HUES48 (cell line): Measurements from ENCODE around the gene DOK1.

ENCODE experiments used
- H3K27ac ChIP-seq: one replicate; pipeline ENCODE4 v1.7.0; 2013; ENCODE audit warnings: low read depth, low read length, inconsistent platforms
- H3K27me3 ChIP-seq: 2 replicates; pipeline ENCODE4 v1.6.1; 2013; ENCODE audit warnings: mild to moderate bottlenecking, low read length; ENCODE audit not compliant: control insufficient read depth, insufficient read depth
- H3K36me3 ChIP-seq: 2 replicates; pipeline ENCODE4 v1.6.1; 2013; ENCODE audit warnings: low read length; ENCODE audit not compliant: control insufficient read depth, insufficient read depth
- H3K4me1 ChIP-seq: 2 replicates; pipeline ENCODE4 v1.6.1; 2013; ENCODE audit warnings: mild to moderate bottlenecking, low read length; ENCODE audit not compliant: control insufficient read depth, insufficient read depth
- H3K4me3 ChIP-seq: 2 replicates; pipeline ENCODE4 v1.5.1; 2013; ENCODE audit warnings: mild to moderate bottlenecking, low read depth, low read length
- H3K9ac ChIP-seq: 2 replicates; pipeline ENCODE4 v1.6.1; 2013; ENCODE audit warnings: mild to moderate bottlenecking, low read depth, low read length, moderate library complexity
- H3K9me3 ChIP-seq: 2 replicates; pipeline ENCODE4 v1.6.1; 2013; ENCODE audit warnings: low read length; ENCODE audit not compliant: control insufficient read depth, insufficient read depth

The DOK1 gene

GRCh38 chr2:74514368-74515270, 39.9 kb upstream of the DOK1 start, which contains the start of gene TLX2:
TLX2 (plus strand) TSS chr2:74514450; CDS start chr2:74514807, 357 bp downstream.
- peak within 1 kb of the TSS; percentile 57 for H3K4me3 ChIP-seq
- no peak within 1 kb of the TSS for H3K9ac ChIP-seq
- H3K9me3 ChIP-seq, result peaks cover 7% of the 10 kb centered on the region
- H3K4me1 ChIP-seq, result peaks cover 7% of the 10 kb centered on the region
- peaks cover 100% of the 10 kb centered on the region for H3K27me3 ChIP-seq
- H3K36me3 ChIP-seq, result no peaks in the 10 kb centered on the region
- H3K27ac ChIP-seq, result no peak within 1 kb of the TSS

DNA sequence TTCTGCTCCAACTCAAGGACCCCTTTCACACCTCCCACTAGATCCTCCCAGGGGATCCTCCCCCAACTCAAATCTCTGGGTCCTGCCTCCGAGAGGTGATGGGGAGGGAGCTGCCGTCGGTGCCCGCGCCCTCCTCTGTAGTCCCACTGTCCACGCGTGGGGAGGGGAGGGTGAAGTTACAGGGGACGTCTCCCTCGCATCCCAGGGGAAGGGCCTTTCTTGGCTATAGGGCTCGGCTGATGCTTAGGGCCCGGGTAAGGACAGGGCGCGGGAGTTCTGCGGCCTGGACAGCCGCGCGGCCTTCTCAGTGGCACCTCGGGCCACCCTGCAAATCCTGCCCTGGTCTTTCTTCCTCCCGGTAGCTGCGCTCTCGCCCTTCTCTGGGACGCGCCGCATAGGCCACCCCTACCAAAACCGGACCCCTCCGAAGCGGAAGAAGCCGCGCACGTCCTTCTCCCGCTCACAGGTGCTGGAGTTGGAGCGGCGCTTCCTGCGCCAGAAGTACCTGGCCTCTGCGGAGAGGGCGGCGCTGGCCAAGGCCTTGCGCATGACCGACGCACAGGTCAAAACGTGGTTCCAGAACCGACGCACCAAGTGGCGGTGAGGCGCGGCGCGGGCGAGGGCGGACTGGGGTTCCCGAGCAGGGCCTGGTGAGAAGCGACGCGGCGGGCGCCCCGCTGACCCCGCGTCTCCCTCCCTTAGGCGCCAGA, 39.1 kb upstream of the DOK1 start:
- peaks cover 100% of the 10 kb centered on the region for H3K27me3 ChIP-seq
- H3K4me3 ChIP-seq, result peak overlapping the region; percentile 28; the same call in 1 of the 2 replicates

GRCh38 chr2:74515981-74516633, 38.4 kb upstream of the DOK1 start:
- Histone ChIP-seq H3K9ac (no peak overlapping the region), H3K4me3 (peak overlapping the region; percentile 28; the same call in 1 of the 2 replicates)

More for the DNA sequence above, 39.1 kb upstream of the DOK1 start:
- H3K4me1 ChIP-seq, result peaks cover 7% of the 10 kb centered on the region
- H3K36me3 ChIP-seq, result no peaks in the 10 kb centered on the region
- peaks cover 7% of the 10 kb centered on the region for H3K9me3 ChIP-seq
- no peak overlapping the region for H3K9ac ChIP-seq
- H3K27ac ChIP-seq, result no peak overlapping the region

DNA sequence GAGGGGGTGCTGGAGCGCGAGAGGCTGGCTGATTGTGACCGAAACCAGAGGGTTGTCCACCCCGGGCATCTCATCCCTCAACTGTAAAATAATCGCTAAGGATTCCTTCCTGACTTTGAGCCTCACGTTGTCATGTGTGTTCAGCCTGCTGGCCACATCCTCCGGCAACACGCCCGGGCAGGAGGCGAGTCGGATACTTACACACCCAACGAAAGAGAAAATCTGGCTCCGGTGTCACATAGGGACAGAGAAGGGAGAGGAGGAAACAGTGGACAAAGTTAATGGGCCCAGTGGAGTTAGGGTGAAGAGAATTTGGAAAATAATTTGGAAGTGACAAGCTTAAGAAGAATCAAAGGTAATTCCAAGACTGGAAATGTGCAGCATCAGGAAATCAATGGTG, 37.9 kb upstream of the DOK1 start:
- H3K9ac ChIP-seq, result no peak overlapping the region
- no peaks in the 10 kb centered on the region for H3K36me3 ChIP-seq
- peaks cover 7% of the 10 kb centered on the region for H3K4me1 ChIP-seq
- no peak overlapping the region for H3K27ac ChIP-seq
- peaks cover 7% of the 10 kb centered on the region for H3K9me3 ChIP-seq
- peaks cover 88% of the 10 kb centered on the region for H3K27me3 ChIP-seq
- H3K4me3 ChIP-seq, result no peak overlapping the region

More at GRCh38 chr2:74515981-74516633, 38.4 kb upstream of the DOK1 start:
- Histone ChIP-seq H3K27ac (no peak overlapping the region), H3K4me1 (peaks cover 7% of the 10 kb centered on the region), H3K27me3 (peaks cover 94% of the 10 kb centered on the region), H3K9me3 (peaks cover 7% of the 10 kb centered on the region), H3K36me3 (no peaks in the 10 kb centered on the region)

DNA sequence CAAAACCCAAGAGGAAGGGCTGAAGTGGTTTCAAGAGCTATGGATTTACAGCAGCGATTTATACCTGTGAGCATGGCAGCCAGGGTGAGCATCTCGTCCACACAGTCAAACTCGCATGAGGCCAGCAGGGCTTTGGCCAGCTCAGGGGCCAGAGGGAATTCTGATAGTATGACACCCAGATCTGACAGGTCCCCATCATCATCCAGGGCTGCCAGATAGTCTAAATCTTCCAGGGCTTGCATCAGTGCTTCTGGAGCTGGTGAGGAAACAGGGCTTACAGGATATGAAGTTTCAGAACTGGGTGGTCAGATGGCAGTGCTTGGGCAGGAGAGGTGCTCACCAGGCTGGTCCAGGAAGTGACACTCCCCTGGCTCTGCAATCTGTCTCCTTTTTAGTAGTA, 32.0 kb upstream of the DOK1 start:
- no peaks in the 10 kb centered on the region for H3K9me3 ChIP-seq
- H3K4me3 ChIP-seq, result no peak overlapping the region
- peaks cover 44% of the 10 kb centered on the region for H3K27me3 ChIP-seq
- peaks cover 20% of the 10 kb centered on the region for H3K36me3 ChIP-seq
- no peak overlapping the region for H3K9ac ChIP-seq
- no peaks in the 10 kb centered on the region for H3K4me1 ChIP-seq
- H3K27ac ChIP-seq, result no peak overlapping the region

DNA sequence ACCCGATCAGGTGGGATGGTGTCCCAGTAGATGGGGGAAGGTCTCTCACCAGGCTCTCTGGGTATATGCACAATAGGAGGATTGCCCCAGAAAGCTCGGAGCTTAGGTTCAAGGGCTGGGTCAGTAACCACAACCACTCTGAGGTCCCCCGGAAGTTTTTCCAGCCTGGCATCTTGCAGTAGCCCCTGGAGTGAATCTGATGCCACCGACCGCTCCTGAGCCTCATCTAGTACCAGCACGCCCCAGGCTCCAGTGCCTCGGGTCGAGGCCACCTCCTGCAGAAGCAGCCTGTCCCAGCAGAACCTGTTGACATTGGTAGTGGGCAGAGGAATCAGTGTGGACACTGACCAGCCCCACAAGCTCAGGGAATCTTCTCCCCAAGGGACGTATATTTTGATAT, 30.5 kb upstream of the DOK1 start:
- Histone ChIP-seq H3K4me1 (peaks cover 4% of the 10 kb centered on the region; the same call in 1 of the 2 replicates), H3K27ac (no peak overlapping the region), H3K4me3 (no peak overlapping the region), H3K9me3 (no peaks in the 10 kb centered on the region), H3K36me3 (peaks cover 28% of the 10 kb centered on the region), H3K27me3 (peaks cover 29% of the 10 kb centered on the region), H3K9ac (no peak overlapping the region)

DNA sequence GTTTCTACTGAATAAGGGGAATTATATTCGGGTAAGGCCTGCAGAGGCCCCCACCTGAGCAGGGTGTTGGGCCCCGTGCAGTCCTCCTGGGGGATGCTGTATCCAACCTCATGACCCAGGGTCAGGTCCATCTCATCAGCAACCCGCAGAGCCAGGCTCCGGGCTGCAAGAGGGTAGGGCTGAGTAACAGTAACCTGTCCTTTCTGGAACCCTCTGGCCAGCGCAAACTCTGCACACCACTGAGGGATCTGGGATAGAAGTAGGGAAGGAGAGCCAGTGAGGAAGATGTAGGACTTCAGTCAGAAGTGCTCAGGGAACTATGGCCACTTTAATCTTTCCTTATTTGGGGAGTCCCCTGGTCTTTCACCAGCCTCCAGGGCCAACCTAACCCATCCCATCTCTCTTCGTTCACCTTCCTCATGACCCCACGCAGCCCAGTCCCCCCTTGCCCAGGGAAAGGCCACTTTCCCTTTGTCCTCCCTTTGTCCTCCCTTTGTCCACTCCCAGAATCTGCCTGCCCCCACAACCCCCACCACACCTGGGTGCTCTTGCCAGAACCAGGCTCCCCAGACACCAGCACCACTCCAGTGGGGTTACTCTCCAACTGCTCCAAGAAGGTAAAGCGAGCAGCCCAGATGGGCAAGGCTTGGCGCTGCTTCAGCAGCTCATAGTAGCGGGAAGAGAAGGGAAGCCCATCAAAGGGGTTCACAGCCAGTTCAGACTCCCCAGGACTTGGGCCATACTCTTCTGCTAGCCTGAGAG, 29.4 kb upstream of the DOK1 start:
- H3K27me3 ChIP-seq, result peaks cover 18% of the 10 kb centered on the region
- H3K36me3 ChIP-seq, result peaks cover 28% of the 10 kb centered on the region
- no peak overlapping the region for H3K27ac ChIP-seq
- peaks cover 4% of the 10 kb centered on the region; the same call in 1 of the 2 replicates for H3K4me1 ChIP-seq
- no peak overlapping the region for H3K4me3 ChIP-seq
- H3K9me3 ChIP-seq, result no peaks in the 10 kb centered on the region
- no peak overlapping the region for H3K9ac ChIP-seq

DNA sequence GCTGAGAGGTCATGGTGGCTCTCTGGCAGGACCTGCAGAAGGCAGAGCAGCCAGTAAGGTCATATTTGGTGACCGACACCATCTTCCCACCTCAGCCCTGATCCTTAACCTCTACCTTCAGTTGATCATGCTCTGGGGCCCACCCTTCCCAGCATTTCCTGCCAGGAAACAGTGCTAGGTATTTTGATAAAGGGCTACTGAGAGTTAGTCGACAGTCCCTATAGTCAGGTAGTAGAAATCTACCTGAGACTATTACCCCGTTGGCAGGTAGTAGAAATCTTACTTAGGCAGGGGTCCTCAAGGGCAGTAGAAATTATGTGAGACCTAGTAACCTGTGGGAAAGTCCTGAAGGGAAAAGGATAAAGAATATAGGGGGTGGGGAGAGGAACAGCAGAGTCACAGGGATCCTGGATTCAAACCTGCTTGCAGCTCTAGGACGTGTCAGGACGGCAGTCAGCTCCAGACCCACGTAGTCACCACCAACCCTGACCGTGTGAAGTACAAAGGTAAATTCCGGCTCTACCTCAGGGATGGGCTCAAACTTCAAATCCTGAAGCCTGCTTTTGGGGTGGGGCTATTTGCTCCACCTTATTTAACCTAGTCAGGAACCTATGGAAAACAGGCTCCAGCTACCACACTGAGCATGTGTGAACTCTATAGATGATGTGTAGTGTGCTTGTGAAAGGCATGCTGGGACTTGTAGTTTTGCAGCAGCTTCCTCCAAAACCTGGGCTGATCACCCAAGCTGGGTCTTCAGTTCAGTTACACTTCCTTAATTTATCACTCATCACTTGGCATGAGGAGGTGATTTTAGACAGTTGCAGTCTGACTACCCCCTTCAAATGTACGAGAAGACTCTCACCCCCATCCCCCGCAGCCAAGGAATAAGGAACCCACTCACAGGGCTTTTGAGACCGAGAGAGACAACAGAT, 28.5 kb upstream of the DOK1 start, which contains the start of gene DQX1:
DQX1 (minus strand) TSS at position 515 of the 932 bp plus-strand sequence; CDS start at position 13, 502 bp downstream.
- no peak within 1 kb of the TSS for H3K4me3 ChIP-seq
- no peaks in the 10 kb centered on the region for H3K9me3 ChIP-seq
- peaks cover 28% of the 10 kb centered on the region for H3K36me3 ChIP-seq
- no peak within 1 kb of the TSS for H3K27ac ChIP-seq
- no peak within 1 kb of the TSS for H3K9ac ChIP-seq
- peaks cover 7% of the 10 kb centered on the region for H3K4me1 ChIP-seq
- peaks cover 14% of the 10 kb centered on the region for H3K27me3 ChIP-seq

DNA sequence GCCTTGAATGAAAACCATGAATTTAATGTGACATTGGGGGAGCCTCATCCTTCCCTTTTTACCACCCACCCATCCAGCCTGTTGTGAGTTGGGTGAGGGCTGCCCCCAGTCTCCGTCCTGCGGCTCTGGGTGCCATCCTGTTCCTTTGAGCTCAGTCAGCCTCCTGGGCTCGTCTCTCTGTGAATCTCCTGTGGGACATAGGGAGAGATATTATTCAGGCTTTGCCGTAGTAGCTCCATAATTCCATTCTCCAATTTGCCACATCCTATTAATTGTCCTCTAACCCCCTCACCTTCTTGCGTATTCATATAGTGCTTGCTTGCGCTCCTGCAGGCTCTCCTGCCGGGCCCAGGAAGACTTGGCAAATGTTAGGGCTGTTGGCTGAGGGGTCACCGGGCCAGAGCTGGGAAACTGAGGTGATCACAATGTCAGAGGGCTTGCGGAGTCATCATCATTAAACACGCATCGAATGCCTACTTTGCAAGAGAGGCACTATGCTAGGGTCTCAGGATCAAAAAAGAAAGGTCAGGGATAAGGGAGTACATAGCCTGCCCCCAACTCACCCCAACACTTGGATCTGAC, 27.8 kb upstream of the DOK1 start:
- Histone ChIP-seq H3K36me3 (peaks cover 28% of the 10 kb centered on the region), H3K4me3 (no peak overlapping the region), H3K4me1 (peaks cover 7% of the 10 kb centered on the region), H3K27me3 (peaks cover 14% of the 10 kb centered on the region), H3K9ac (no peak overlapping the region), H3K27ac (no peak overlapping the region), H3K9me3 (no peaks in the 10 kb centered on the region)
